Measurements from ENCODE around the gene CAPZB.

GRCh38 chr1:19465123-19465522, 20.2 kb downstream of the CAPZB start:
- TF ChIP-seq POLR2AphosphoS5 (IDR thresholded peaks at IDR 0.05) (peak in 1 of 4 donors; percentile 24), POLR2A (IDR thresholded peaks at IDR 0.05) (no peak), CTCF (IDR thresholded peaks at IDR 0.05) (no peak), EP300 (IDR thresholded peaks at IDR 0.05) (no peak)

Data from sigmoid colon (tissue), 4 donors.